Erythroblast (primary cell): Measurements from ENCODE around the gene C12orf76.

Source experiments
- GATA1 ChIP-seq: IDR thresholded peaks from 2 replicates; pipeline ENCODE4 v1.6.1; 2011; ENCODE audit warnings: low read depth, mild to moderate bottlenecking, control low read depth, low read length, moderate library complexity
- POLR2A ChIP-seq: IDR thresholded peaks from 2 replicates; pipeline ENCODE4 v1.6.1; 2011; ENCODE audit warnings: mild to moderate bottlenecking, low read length

DNA sequence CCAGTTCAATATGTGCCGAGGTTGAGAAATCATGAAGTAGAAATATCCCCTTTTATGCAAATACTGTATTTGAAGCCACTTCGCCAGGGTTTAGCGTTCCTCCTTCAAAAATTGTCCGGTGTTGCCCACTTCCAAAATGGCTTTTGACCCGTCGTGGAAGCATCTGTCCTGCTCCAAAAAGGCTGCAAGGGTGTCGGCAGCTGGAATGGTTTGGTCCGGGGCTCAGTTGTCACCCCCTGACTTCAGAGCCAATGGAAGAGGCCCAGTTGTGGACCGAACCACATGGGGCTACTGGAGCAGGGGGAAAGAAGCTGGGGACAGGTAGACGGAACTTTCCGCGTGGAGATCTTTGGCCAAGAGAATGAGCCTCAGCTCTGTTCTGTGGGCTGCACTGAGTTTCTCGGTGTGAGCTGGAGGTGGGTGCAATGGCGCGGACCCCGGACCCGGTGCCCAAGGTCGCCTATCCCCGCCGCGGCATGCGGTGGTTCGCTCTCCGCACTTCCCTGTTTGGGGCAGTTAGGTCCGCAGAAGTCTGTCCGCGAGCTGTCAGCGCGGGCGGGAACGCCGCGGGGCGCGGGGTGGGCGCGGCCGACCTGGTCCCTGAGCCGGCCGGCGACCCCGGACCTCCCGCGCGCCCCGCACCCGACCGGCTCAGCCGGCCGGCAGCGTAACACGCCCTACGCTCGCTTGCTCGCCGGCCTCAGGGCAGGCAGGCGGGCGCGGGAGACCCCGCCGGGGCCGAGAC lies 49.2 kb downstream of the C12orf76 start, which contains the start of gene ANKRD13A:
- TF ChIP-seq POLR2A (peak; percentile 75), GATA1 (no peak)
